BE2C (cell line): ENCODE results near the gene SRSF10.

ENCODE experiments used
- DNase-seq: peaks from one replicate; pipeline ENCODE4 v3.0.0-alpha.2; 2020
- H3K27me3 ChIP-seq: fragments of 250-450 bp; sonication (Bioruptor Pico); 2 replicates; pipeline ENCODE4 v1.5.1; 2020; ENCODE audit warnings: mild to moderate bottlenecking
- H3K36me3 ChIP-seq: fragments of 250-450 bp; sonication (Bioruptor Pico); 2 replicates; pipeline ENCODE4 v1.5.1; 2020; ENCODE audit warnings: mild to moderate bottlenecking
- H3K4me1 ChIP-seq: fragments of 250-450 bp; sonication (Bioruptor Pico); 2 replicates; pipeline ENCODE4 v1.5.1; 2020
- H3K4me3 ChIP-seq: 2 replicates; pipeline ENCODE4 v1.5.1; 2011; ENCODE audit warnings: low read depth, low read length
- H3K9me3 ChIP-seq: fragments of 250-450 bp; sonication (Bioruptor Pico); 2 replicates; pipeline ENCODE4 v1.5.1; 2020
- CTCF ChIP-seq: IDR thresholded peaks from 2 replicates; pipeline ENCODE4 v1.5.1; 2012; ENCODE audit warnings: mild to moderate bottlenecking, low read depth, low read length

SRSF10 gene

GRCh38 chr1:23925279-23925678, 54.8 kb downstream of the SRSF10 start:
- Histone ChIP-seq H3K9me3 (no peaks in the 10 kb centered on the region), H3K4me1 (no peaks in the 10 kb centered on the region), H3K4me3 (no peak overlapping the region), H3K27me3 (no peaks in the 10 kb centered on the region), H3K36me3 (no peaks in the 10 kb centered on the region)
- no peak for TF ChIP-seq CTCF
- DNase-seq: no peak

DNA sequence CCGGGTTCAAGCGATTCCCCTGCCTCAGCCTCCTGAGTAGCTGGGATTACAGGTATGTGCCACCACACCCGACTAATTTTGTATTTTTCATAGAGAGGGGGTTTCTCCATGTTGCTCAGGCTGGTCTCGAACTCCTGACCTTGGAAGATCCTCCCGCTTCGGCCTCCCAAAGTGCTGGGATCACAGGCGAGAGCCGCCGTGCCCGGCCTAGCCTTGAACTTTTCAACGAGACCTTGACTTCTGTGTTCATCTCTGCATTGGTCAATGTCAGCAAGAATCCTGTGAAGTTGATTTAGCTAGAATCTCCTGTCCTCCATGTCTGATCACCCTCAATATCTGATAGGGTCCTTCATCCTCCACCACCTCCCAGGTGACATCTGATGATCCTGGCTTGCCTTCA, 55.5 kb downstream of the SRSF10 start:
- no peak overlapping the region for H3K4me3 ChIP-seq
- no peaks in the 10 kb centered on the region for H3K9me3 ChIP-seq
- no peaks in the 10 kb centered on the region for H3K27me3 ChIP-seq
- no peaks in the 10 kb centered on the region for H3K4me1 ChIP-seq
- no peak for TF ChIP-seq CTCF
- DNase-seq: no peak
- no peaks in the 10 kb centered on the region for H3K36me3 ChIP-seq

GRCh38 chr1:23923592-23924499, 56.3 kb downstream of the SRSF10 start:
- no peak for TF ChIP-seq CTCF
- Histone ChIP-seq H3K36me3 (no peaks in the 10 kb centered on the region), H3K4me1 (no peaks in the 10 kb centered on the region), H3K27me3 (no peaks in the 10 kb centered on the region), H3K4me3 (no peak overlapping the region), H3K9me3 (no peaks in the 10 kb centered on the region)
- DNase-seq: no peak

DNA sequence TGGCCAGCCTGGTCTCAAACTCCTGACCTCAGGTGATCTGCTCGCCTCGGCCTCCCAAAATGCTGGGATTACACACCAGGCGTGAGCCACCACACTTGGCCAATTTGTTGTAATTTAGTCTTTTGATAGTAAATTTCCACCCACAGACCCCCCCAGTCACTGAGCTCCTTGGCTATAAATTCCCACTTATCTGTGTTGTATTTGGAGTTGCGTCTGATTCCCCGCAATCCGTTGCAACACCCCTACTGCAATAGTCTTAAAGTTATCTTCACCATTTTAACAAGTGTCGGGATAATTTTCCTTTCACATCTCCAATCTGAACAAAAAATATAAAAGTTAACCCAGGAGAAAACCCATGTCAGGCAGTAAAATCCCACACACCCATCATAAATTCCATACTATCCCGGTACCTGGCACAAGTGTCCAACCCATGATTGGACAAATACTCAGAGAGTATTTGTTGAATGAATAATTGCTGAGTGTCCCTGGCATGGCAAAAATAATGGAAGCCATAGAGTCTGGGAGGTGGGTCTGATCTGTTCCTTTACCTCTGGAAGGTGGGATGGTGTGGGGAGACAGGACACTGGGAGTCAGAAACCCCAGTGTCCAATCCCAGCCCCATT, 57.7 kb downstream of the SRSF10 start:
- no peak for TF ChIP-seq CTCF
- H3K9me3 ChIP-seq: no peaks in the 10 kb centered on the region
- no peaks in the 10 kb centered on the region for H3K4me1 ChIP-seq
- DNase-seq: no peak
- H3K4me3 ChIP-seq: no peak overlapping the region
- no peaks in the 10 kb centered on the region for H3K36me3 ChIP-seq
- H3K27me3 ChIP-seq: no peaks in the 10 kb centered on the region

DNA sequence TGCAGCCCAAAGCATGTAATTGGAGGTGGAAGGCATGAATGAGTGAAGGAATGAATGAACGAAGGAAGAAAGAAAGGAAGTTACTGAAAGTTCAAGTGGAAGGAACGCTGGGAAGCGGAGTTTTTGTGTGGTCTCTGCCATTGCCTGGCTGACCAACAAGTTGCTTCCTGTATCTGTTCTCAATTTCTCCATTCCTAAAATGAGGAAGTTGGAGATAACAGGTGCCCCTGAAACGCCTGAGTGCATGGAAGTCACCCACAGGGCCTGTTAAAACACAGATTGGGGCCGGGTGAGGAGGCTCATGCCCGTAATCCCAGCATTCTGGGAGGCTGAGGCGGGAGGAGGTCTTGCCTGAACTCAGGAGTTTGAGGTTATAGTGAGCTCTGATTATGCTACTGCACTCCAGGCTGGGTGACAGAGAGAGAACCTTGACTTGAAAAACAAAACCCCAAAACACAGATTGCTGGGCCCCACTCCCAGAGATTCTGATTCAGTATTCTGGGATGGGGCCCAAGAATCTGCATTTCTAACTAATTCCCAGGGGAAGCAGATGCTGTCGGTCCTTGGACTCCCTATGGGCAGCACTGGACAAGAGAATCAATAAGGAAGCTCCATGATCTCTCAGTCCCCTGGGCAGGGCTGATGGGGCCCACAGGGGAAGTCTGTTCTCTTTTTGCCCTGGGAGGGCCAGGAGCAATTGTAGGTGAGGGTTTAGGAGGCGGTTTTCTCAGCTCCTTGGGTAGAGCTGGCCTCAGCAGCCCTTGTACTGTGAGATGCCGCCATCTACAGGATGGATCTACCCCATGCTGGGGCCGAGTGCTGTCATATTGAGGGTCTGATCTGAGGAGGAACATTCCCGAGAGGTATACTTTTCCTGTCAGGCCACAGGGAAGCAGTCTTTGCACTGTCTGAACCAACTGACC, 63.7 kb downstream of the SRSF10 start:
- no peaks in the 10 kb centered on the region for H3K4me1 ChIP-seq
- no peak overlapping the region for H3K4me3 ChIP-seq
- H3K27me3 ChIP-seq: no peaks in the 10 kb centered on the region
- no peaks in the 10 kb centered on the region for H3K9me3 ChIP-seq
- peak; percentile 72 for DNase-seq
- TF ChIP-seq CTCF: peak; percentile 72
- H3K36me3 ChIP-seq: no peaks in the 10 kb centered on the region
